GM21367 (cell line): ENCODE results near the gene PRDM11.

Experiments
- ATAC-seq: cut with Tn5 transposase; IDR thresholded peaks from one replicate; pipeline ENCODE4 v1.9.1; 2021; ENCODE audit not compliant: unreplicated experiment

PRDM11 gene

DNA sequence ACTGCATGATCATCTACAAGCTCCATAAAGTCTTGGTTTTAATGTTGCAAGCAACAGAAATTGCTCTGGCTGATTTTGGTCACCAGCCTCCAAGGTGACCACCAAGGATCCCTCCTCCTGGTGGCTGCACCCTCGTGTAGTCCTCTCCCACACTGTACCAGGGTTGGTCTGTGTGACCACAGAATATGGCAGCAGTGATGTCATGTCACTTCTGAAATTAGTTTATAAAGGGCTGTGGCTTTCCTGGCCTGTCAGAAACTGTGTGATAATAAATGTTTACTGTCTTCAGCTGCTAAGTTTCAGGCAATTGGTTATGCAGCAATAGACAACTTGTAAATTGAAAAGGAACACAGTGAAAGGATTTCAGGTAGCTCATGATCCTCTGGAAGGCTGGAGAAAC lies 5.3 kb upstream of the PRDM11 start:
- no peak for ATAC-seq

DNA sequence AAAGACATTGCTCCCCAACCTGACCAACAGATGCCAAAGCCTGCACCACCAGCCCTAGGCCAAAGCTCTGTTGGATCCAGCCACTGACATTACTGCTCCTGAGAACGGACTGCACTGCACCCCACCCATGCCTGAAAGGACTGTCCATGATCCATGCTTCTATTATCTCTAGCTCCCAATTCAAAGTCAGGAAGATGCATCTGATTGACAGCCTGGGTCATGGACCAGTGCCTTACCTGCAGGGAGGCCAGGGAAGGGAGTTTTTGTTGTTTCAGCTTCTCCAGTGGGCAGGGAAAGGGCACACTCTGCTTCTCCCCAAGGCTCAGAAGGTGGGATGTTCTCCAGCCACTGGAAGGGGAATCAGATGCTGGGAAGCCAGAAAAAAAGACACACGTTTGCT lies 4.8 kb upstream of the PRDM11 start:
- ATAC-seq = no peak

DNA sequence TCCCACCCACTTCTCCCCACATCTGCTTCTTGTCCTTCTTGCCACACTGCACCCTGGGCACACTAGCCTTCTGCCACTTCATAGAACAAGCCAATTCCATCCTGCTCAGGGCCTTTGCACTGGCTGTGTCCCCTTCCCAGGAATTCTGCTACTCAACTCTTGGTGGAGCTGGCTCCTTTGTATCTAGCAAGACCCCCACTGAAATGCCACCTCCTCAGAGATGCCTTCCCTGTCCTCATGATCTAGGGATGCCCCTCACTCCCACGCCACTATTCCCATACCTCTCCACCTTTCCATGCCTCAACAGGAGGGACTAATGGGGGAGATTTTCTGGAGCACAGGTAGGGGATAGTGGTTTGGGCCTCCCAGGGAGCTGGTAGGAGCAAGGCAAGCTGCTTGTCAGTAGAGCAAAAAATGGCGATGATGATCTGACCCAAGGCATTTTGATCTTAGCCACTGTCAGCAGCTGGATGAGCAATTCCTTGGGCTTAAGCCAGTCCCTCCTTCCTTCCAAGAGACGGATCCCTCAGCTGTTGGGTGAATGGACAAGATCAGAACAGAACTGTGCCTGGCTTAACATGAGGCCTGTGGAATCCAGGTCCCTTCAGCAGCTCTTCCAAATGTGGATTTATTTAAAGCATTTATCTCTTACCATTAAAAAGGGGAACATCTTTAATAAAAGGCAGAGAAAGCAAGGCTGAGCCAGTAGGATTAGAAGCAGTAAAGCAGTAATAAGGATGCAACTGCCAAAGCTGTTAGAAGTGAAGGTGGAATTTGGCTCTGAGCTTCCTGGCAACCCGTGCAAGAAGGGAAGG lies 4.0 kb upstream of the PRDM11 start:
- ATAC-seq = no peak

DNA sequence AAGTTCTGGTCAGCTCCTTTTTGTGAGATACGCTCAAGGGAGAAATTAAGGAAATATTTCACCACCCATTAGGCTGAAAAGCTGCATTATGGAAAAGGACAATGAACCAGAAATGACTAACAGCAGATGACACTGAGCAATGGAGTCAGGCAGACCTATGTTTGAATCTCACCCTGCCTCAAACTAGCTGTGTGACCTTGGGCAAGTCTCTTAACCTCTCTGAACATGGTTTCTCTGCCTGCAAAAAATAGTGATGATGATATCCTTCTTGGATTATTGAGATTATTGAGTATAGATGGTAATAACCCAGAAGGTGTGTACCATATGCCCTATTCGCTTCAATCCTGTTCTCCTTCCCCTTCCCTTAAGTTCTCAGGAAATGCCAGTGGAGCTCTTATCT lies 2.9 kb upstream of the PRDM11 start:
- ATAC-seq = no peak

DNA sequence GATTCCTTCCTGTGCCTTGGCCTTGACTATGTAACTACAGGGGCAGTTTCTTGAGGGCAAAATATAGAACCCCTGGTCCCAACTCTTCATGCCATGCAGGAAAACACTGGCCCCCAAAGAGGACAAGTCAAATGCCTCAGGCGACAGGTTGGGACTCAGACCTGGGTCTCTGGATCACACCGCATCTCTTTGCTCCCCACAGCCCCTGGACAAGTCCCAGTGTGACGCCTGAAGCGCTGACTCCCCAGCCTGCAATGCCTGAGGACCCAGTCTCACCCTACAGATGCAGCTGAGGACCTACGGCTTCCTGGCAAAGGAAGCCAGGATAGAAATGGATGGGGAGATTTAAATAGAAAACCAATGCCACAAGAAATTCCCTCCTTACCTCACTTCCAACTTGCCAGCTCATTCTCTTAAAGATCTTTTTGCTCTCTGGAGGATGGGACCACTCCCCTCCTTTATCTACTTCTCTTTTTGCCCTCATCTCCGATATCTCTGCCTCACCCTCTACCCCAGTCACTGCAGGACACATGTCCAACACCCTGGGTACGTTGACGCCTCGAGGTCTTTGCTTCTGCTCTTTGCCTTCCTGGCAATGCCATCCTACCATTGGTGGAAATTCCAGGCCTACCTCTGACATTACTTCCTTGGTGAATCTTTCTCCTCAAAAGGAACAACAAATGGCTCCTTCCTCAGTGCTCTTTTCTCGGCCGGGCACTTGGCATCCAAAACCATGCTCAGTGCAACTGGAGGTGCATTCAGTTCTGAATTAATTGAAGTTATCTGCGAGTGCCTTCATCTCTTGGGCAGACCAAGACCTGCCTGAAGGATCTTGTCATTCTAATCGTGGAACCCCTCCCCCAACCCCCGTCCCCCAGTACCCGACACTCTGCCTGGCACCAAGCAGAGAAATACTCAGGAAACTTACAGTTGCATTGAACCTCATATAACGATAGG lies 2.0 kb upstream of the PRDM11 start:
- ATAC-seq = no peak

DNA sequence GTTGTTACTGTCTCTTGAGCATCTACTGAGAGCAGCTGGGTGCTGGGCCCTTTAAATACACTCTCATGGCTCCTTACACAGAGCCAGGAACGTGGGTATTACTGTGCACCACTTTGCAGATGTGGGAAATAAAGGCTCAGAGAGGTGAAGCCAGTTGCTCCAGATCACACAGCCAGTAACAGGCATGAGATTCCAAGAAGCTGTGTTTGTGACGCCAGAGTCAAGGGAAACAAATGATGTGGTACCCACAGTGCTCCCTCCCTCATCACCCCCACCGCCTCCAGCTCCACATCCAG lies 1.4 kb upstream of the PRDM11 start:
- no peak for ATAC-seq

DNA sequence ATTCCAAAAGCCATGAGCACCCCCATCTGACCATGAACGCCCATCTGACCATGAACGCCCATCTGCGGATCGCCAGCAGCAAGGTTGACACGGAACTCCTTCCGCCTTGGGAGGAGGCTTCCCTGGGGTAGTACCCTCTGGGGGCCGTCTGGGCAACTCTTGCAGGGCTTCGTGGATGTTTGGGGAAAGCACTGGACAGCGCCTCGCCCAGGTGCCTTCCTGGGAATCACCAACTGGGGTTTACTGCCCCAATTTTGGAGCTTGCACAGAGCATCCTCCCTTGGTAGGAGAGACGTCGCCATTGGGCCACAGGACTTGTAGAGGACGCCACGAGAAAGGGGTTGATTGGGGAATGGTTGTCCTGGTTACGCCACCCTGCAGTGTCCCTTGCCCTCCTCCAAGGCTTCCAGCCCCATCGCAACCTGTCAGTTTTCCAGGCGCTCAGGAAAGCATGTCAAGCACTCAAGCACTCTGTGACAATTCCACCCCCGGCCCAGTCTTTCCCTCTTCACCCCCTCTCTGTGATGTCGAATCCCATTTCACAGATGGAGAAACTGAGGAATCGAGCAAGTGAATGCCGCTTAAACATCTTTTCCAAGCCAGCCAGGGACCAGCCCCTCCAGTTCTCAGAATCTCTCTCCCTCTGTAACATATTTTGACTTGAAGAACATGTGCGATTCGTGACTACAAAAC lies 914 bp upstream of the PRDM11 start:
- ATAC-seq = no peak

DNA sequence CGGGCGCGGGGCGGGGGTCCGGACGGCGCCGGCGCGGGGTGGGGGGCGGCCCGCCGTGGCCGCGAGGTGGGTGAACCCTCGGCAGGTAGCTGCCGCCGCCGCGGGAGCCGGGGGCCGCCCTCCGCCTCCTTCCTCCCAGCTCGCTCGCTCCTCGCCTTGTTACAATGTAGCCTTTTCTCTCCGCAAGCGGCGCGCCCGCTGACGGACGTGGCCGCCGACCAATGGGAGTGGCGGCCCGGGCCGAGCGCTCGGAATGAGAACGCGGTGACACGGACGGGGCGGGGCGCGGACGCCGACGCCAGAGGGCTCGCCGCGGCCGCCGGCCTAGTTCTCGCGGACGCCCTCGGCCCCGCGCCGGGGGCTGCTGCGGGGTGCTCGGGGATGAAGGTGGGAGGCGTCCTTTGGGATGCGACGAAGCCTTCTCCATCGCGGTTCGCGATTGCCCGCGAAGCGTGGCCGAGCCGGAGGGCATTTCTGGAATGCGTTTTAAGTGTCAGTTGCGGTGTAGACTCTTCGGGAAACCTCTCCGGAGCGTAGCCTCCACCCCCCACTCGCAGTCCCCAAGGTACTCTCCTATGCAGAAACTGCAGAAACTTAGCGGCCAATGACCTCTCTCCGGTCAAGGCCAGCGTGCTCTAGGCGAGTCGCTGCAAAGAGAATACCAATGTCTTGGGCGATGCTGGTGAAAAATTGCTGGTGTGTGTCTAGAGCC lies 734 bp downstream of the PRDM11 start:
- peak; percentile 98 for ATAC-seq

DNA sequence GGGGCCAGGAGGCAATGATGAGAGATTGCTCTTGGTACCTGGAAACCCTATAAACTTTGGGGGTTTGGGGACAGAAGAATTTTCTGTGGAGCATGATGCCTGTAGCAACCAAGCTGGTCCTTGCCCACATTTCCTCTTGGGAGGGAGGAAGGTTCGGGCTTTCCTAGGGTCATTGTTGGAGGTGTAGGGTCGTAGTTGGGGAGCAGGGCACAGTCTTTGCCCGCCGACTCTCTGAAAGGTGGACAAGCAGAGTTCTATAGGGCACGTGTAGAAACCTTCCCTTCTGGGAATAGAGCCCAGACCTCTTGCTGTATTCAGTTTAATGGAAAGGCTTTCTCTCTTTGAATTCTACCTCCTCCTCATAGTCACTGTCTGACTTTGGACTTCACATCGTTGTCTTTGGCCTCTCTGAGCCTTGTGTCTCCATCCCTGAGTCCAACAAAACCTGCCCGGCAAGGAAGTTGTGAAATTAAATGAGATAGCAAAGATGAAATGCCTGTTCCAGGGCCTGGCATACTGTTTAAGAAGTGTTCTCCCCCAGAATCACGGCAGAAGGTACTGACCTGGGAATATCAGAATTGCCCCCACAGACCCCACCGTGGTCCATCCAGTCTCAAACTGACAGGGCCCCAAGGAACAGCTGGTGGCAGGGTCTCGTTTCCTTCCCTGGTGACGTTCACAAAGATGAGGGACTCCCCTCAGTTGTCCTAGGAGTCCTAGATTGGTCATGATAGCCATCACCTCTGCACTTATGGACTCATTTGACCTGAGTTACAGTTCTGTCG lies 1.6 kb downstream of the PRDM11 start:
- no peak for ATAC-seq

DNA sequence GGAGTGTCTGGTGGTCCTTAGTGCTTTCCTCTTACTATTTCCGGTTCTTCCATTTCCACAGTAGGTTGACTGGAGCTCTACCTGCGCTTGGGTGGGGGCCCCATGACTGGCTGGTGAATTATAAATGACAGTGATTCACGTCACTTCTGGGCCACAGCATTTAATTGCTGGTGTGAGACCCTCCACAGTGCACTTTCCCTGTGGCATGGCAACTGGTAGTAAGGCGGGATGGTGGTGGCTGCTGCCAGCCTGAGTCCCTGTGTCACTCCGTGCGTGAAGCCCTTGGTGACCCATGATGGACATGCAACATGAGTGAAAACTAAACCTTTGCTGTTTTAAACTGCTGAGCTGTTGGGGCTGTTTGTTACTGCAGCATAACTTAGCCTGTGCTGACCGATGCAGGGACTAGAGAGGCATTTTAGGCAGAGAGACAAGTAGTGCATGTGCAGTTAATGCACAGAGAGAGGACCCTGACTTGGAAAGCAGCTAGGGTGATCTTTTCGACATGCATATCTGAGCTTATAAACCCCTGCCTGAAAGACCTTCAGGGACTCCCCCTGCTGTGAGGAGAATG lies 3.1 kb downstream of the PRDM11 start:
- no peak for ATAC-seq

DNA sequence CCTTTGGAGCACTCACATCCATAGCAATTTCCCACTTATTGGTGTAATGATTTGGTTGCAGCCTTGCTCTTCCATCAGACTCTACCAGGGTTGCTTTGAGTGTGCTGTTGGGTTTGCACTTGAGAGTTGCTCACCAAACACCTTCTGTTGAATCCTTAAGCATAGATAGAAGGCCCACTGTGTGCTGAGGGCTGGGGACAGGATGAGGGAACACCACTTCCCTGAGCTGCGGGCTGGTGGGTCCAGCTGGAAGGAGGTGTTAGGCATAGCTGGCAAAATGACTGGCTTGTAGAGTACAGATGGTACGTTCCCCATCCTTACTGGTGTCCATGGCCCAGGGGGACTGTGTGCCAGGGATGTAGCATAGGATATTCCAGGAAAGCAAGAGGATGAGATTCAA lies 3.9 kb downstream of the PRDM11 start:
- no peak for ATAC-seq

DNA sequence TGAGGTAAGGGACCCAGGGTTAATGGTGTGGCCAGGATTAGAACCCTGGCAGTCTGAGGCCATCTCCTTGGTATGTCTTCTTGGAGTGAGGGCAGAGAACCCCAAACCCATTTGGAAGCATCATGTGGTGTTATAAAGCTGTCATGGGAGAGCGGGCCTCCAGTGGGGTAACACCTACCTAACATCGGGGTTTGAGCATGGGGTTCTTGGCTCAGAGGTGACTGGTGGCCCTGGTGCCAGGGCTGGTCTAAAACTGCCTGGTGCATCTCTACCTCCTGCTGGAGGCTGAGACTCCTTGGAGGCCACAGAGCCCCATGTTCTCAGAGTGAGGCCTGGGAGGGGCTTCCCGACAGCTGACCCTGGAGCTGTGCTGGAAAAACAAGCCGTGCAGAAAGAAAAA lies 4.5 kb downstream of the PRDM11 start:
- ATAC-seq = no peak

DNA sequence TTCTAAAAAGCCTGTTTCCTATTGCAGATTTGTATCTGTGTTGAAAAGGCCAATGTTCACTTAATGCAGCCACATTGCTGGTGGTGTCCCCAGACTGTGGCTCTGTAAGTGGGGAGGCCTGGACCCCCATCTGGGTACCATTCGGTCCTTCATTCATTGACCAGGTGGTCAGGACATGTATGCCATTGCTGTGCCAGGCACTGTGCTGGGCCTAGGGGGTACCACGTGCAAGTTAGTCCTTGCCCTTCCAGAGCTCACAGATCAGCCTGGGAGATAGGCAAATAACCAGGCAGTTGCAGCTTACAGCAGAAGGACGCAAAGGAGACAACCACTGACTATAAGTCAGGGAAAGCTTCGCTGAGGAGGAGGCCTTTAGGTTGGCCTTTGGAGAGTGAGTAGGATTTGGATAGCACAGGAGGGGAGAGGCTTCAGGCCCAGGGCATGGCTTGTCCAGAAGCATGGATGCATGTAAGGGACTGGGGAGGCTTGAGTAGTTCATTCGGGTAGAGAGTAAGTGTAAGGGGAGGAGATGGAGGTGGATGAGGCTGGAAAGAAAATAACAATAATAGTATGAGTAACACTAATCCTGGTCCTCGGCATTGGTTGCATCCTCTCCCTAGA lies 5.0 kb downstream of the PRDM11 start:
- ATAC-seq = no peak

DNA sequence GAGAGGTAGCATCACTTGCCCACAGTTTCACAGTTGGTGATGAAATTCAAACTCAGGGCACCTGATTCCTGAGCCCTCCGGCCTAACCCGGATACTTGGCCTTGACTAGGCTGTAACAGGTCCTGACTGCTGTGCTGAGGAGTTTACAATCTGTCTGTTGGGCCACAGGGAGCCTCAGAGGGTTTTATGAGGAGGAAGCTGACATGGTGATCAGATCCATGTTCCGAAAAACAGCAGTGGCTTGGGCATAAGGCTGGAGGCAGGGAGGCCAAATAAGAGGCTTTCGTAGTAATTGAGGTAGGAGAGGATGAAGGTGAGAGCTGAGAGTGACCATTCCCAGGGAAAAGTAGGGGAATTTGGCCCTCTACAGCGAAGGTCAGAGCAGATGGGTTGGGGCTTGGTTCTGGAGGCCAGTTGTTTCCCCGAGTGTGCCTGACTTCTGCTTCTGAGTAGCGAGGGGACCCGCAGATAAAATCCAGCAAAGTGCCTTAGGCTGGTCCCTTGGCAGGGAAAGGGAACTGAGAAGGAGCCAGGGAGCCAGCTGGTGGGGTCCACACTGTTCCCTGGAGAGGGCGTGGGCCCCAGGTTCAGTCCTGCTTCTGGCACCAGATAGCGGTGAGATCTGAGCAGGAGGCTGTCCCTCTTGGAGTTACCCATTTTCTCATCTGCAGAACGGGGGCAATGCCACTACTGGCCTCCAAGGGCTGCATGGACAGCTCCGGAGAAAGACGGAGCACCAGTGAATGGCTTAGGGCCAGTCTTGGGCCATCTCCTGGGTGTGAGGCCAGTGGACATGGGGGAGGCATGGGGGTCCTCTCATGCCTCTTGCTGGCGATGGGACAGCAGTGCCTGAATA lies 6.5 kb downstream of the PRDM11 start:
- ATAC-seq = no peak

DNA sequence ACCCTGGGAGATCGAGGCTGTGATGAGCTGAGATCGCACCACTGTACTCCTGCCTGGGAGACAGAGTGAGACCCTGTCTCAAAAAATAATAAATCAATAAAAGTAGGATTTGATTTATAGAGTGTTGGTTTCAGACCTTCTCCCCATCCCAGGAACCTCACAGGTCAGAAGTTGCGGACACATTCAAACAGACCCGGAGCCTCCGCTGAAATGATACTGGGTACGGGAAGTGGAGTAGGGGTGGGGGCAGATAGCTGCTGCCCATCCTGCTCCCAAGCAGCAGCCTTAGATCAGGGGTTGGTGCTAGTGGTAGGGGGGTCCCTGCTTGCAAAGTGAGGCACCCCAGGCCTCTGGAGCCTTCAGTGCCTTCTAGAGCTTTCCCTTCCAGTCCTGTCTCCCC lies 7.8 kb downstream of the PRDM11 start:
- ATAC-seq = no peak

DNA sequence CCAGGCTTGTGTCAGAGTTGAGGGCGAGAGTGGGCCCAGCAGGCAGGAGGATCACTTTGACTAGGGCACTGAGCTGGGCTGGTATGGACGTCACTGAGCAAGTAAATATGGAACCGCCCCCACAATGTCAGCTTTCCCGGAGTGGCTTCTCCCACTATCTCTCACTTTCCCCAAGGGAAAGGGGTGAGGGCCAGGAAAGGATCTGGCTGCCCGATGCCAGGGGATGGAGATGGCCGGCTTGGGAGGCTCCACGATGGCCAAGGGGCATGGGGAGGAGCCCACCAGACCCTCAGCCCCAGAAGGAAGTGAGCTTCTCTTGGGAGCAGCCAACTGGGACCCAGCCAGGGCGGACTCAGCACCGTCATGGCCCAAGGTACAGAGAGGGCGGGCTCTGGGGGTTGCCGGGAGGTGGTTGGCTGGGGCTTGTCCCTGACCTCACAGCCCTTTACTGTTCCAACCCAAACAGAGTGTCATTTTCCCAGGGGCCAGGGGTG lies 8.7 kb downstream of the PRDM11 start:
- ATAC-seq = no peak

DNA sequence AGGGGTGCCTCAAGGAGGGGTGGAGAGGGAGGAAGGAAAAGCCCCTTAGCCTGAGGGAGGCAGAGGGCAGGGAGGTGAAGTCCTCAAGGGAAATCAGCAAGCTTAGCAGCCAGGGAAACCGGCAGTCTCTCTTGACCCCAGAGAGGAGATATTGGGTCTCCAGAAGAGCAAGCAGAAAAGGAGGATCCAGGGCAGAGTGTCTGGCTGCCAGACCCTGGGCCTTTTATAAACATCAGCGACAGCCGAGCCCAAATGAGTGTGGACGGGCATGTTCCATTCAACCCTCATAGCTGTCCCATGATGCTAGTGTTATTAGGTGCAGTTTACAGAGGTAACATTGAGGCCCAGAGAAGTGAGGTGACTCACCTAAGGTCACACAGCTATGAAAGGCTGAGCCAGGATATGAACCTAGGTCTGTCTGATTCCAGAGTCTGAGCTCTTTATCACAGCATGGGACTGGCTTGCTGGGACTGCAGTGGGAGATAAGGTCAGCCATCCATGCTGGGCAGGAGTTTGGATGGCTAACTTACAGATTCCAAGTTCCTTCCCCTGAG lies 9.3 kb downstream of the PRDM11 start:
- no peak for ATAC-seq

DNA sequence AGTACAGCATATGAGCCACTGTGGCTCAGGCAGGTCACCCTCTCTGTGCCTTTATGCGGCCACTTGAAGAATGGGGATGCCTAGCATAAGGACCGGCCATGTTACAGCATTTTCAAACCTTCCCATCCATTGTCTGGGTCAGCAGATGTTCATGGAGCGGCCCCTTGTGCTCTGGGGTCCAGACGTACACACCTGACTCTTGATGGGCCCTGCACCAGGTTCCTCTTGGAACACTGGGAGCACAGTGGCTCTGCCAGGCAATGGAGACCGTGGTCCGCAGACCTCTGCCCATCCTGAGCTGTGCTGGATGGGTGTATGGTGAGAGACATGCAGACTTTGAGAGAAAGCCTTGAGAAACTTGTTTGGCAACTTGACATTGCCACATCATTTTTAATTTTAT lies 9.8 kb downstream of the PRDM11 start:
- no peak for ATAC-seq
